Stimulated activated CD4-positive, alpha-beta T cell treated with anti-CD3 and anti-CD28 coated beads, TNF-alpha, amount 100 ng/mL, for 1 hour (primary cell): Measurements from ENCODE around the gene PIP4K2A.
"Not testable (repeated sequence)": the region's sequence is repeated elsewhere in the genome, so short reads cannot be mapped to it uniquely, and the experiment has no call there.

Experiments used
- DNase-seq, 3 donors: peaks; one replicate each; pipeline ENCODE4 v3.0.0-alpha.2; 2020; ENCODE audit warnings: low read depth in 3 of 3, low spot score in 1 of 3

Gene PIP4K2A

DNA sequence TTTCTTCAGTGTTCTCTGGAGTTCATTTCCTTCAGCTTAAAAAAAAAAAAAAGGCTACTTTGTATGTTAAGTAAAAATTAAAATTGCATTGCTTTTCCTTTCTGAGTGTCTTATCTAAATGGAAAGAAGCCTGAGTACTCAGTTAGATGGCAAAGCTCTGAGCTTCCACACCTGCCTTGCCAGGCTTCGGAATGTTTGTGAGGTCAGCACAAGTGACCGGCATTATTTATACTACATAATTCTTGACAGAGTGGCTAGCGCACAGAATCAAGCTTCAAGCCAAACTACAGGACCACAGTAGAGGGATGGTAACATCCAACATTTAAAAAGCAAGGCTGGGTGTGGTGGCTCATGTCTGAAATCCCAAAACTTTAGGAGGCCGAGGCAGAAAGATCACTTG, 17.3 kb downstream of the PIP4K2A start:
- no peak for DNase-seq

DNA sequence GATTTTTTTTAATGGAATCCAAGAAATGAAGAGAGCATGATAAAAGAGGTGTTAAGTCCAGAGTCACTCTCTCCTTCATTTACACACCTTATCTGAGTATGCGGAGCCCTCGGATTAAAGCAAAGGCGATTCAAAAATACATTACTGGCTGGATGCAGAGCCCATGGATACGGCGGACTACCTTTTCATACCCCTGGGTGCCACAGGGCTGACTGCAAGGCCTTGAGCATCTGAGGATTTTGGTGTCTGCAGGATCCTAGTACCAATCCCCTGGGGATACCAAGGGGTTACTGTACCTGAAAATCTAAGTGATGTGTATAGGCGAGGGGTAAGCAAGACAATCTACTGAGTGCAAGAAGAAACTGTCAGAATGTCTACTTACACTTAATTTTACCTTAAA, 20.5 kb downstream of the PIP4K2A start:
- no peak for DNase-seq

- no peak for DNase-seq
These were observed 21.0 kb downstream of the PIP4K2A start for GRCh38 chr10:22693371-22693784.

GRCh38 chr10:22692119-22692518, 22.3 kb downstream of the PIP4K2A start:
- not testable (repeated sequence) for DNase-seq

DNA sequence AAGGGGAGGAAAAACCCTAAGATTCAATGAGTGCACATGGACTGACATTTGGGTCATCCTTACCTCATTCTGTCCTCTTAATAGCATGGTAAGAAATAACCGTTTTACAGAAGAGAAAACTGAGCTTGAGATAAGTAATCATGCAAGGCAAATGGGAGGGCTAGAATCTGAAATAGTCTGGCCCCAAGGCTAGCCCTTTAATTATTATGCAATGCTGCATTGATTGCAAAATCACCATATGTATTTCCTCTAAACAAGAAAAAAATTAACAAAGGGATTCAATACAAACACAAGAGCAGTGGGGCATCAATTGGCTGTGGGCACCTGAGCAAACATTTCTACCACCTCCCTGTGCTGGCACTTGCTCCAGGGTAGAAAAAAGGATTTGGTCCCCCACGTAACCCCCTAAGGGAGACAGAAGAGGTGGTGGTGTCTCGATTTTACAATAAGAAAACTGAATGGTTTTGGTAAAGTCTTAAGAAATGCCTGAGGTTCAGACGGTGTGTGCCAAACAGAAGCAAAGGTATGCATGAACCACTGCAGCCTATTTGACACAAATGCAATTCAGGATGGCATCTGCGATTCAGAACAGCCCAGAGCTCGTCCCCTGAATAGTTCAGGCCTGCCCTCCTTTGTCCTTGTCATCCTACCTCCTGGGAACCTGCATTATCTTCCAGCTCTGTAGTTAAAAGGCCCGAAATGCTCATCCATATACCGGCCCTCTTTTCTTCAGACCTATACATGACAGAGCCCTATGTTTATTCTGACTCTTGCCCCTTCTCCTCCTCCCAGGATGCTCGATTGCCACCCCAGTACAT, 23.6 kb downstream of the PIP4K2A start:
- no peak for DNase-seq

- no peak for DNase-seq
These were observed 24.2 kb downstream of the PIP4K2A start for GRCh38 chr10:22690158-22690557.

GRCh38 chr10:22686347-22686746, 28.0 kb downstream of the PIP4K2A start:
- DNase-seq = no peak

- no peak for DNase-seq
These were observed 28.5 kb downstream of the PIP4K2A start for GRCh38 chr10:22685926-22686325.

DNA sequence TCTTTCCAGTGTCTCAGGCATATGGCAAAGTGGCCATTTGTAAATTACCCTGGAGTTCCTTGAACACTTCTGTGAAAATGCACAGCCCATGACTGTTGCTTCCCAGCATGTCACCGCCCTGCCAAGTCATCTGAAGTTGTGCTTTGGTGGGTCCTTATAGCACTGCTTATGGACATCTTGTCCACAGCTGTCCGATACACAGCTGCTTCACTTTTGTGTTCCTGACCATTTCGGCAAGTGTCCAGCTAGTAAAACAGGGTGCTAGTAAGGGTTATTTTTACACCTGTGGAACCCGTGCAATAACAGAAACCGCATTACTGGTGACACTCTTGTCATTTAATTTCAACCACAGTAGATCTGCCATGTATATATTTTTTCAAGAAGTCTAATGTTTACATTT, 29.7 kb downstream of the PIP4K2A start:
- no peak for DNase-seq

DNA sequence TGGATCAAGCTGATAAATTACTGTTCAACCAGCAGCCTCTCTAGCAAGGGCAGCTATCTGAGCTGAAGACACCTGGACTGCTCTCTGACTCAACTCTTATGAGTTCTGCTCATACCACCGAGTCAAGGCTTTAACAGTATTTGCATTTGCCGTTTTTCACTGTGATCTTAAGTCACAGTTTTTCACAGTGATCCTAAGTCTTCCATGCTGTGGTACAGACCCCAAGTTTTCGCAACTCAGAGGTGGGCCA, 31.3 kb downstream of the PIP4K2A start:
- DNase-seq = no peak

GRCh38 chr10:22682237-22683139, 31.9 kb downstream of the PIP4K2A start:
- no peak for DNase-seq

GRCh38 chr10:22681783-22682183, 32.6 kb downstream of the PIP4K2A start:
- peak in 1 of 3 donors; percentile 19 for DNase-seq

GRCh38 chr10:22681301-22681700, 33.1 kb downstream of the PIP4K2A start:
- DNase-seq = no peak

DNA sequence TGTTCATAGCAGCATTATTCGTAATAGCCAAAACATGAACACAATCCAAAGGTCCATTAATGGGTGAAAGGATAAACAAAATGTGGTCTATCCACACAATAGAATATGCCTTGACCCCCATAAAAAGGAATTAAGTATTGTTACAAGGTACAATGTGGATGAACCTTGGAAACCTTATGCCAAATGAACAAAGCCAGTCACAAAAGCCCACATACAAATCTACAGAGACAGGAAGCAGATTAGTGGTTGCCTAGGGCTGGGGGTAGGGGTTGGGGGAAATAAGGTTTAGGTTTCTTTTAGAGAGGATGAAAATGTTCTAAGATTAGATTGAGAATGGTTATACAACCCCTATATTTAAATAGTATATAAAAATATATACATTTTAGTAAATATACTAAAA, 34.8 kb downstream of the PIP4K2A start:
- DNase-seq = no peak

DNA sequence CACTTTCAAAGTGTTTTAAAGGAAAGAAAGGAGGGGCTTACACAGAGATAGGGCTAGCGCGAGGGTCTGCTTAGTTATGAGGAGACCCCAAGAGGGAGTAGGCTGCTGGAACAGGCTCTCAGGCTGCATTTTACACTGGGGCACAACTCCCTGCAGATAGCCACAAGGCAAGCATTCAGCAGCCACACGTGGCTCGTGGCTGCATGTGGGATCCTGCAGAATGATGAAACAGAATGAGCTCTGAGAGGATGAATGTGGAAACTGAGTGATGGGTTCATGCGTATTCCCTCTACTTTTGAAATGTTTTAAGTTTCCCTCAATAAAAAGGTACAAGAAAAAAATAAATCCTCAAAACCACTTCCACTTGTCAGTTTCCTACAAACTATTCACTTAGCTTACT, 37.0 kb downstream of the PIP4K2A start:
- DNase-seq = no peak

GRCh38 chr10:22676435-22676834, 37.9 kb downstream of the PIP4K2A start:
- no peak for DNase-seq

DNA sequence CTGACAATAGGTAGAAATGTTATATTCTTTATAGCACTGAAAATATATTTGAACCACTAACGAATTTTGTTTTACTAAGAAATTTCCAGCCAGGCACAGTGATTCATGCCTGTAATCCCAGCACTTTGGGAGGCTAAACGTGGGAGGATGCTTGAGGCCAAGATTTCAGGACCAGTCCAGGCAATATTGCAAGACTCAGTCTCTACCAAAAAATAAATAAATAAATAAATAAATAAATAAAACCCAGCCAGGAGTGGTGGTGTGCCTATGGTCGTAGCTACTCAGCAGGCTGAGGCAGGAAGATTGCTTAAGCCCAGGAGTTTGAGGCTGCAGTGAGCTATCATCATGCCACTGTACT, 39.8 kb downstream of the PIP4K2A start:
- DNase-seq = no peak

DNA sequence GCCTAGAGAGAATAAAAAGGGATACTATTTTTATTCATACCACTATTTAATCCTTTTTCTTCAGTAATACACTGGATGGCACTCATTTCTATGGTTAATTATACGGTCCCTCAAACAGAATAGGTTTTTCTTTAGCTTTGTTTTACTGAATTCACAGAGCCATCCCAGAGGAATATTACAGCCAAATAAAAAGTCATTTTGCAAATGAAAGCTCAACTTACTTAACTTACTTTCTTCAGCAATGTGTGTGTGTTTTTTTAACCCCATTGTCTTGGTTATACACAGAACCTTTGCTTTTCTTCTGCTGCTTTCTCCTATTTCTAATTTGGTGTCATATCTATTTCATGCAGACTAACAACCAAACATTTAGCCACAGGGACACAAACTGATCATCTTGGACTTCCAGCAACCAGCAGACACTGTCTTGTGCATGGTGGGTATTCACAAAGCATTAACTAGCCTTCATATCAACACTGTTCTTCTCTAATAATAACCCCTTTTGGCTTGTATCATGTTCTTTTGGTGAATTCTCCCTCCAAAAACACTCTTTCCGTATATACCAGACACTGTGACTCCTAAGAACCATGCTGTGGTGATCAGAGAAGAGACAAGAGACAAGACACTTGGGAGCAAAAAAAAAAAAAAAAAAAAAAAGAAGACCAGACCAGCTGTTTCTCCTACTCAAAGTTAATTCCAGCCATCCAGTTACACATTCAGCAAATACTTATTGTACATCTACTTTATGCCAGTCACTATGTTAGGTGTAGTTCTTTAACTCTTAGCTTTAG, 40.4 kb downstream of the PIP4K2A start:
- no peak for DNase-seq

- no peak for DNase-seq
These were observed 41.3 kb downstream of the PIP4K2A start for GRCh38 chr10:22673091-22673392.

- no peak for DNase-seq
These were observed 41.9 kb downstream of the PIP4K2A start for GRCh38 chr10:22672319-22673090.

DNA sequence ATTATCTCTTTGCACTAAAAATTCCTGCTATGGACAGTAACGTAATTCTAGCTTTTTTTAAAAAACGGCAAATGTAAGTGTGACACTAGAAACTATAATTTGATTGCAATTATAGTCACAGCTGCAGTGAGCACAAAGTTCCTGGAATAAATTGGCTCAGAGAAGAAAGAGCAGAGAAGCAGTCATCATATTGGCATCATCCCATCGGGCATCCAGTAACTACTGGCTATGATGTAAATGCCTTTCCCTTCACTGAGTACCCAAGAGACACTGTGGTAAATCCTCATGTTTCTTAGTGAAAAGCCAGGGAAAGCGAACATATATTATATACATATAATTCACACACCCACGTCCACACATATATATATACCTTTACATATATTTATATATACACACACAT, 43.6 kb downstream of the PIP4K2A start:
- no peak for DNase-seq
